Lung (tissue), 12 donors: ENCODE data around the gene SHMT2. TPM values are rescaled to one million over a fixed set of nuclear protein-coding genes. Genes with fewer than 3 reads are reported as not detected.
A peak's percentile ranks its signal among the peaks of the same experiment; 100 is the strongest.
"Not testable (repeated sequence)": the region's sequence is repeated elsewhere in the genome, so short reads cannot be mapped to it uniquely, and the experiment has no call there.

Source experiments
- ATAC-seq: fragments of 200-7000 bp; cut with Tn5 transposase; one replicate; pipeline ENCODE4 v1.9.1; 2020; ENCODE audit warnings: moderate number of reproducible peaks; ENCODE audit not compliant: insufficient read depth, low FRiP score
- DNase-seq, 3 donors: peaks; one replicate each; pipeline ENCODE4 v3.0.0-alpha.2; 2013 to 2017
- H3K27ac ChIP-seq, 2 donors: one replicate each; pipeline ENCODE4 v1.5.1; 2013; ENCODE audit warnings: mild to moderate bottlenecking in 2 of 2, moderate library complexity in 2 of 2, control low read depth in 1 of 2, inconsistent platforms in 1 of 2, low read depth in 1 of 2, low read length in 1 of 2
- H3K27me3 ChIP-seq, 3 donors: one replicate each; pipeline ENCODE4 v1.5.1; 2013; ENCODE audit warnings: low read length in 2 of 3; ENCODE audit not compliant: control insufficient read depth in 3 of 3, insufficient read depth in 3 of 3
- H3K36me3 ChIP-seq, 4 donors: one replicate each; pipeline ENCODE4 v1.5.1; 2013; ENCODE audit warnings: low read length in 4 of 4, mild to moderate bottlenecking in 1 of 4, moderate library complexity in 1 of 4; ENCODE audit not compliant: control insufficient read depth in 4 of 4, insufficient read depth in 4 of 4
- H3K4me1 ChIP-seq, 5 donors: one replicate each; pipeline ENCODE4 v1.5.1; 2013; ENCODE audit warnings: low read length in 5 of 5, mild to moderate bottlenecking in 2 of 5, moderate library complexity in 1 of 5; ENCODE audit not compliant: control insufficient read depth in 5 of 5, insufficient read depth in 5 of 5
- H3K4me3 ChIP-seq: one replicate; pipeline ENCODE4 v1.5.1; 2013; ENCODE audit warnings: mild to moderate bottlenecking, control low read depth, moderate library complexity
- H3K9ac ChIP-seq, 2 donors: one replicate each; pipeline ENCODE4 v1.5.1; 2013; ENCODE audit warnings: low read length in 2 of 2, control low read depth in 1 of 2; ENCODE audit not compliant: insufficient read depth in 1 of 2
- H3K9me3 ChIP-seq, 4 donors: one replicate each; pipeline ENCODE4 v1.5.1; 2013; ENCODE audit warnings: low read length in 3 of 4, mild to moderate bottlenecking in 1 of 4, moderate library complexity in 1 of 4; ENCODE audit not compliant: control insufficient read depth in 4 of 4, insufficient read depth in 3 of 4
- CTCF ChIP-seq: IDR thresholded peaks from 2 replicates; pipeline ENCODE4 v1.5.1; 2012; ENCODE audit warnings: mild to moderate bottlenecking; ENCODE audit errors: control extremely low read depth, extremely low read depth
- WGBS, 2 donors: extraction: QIAGEN DNeasy Blood & Tissue Kit; methylation state at CpG; one replicate each; pipeline ENCODE4 v1.1.7; 2013; 5-methylcytosine and 5-hydroxymethylcytosine counted together
- polyA plus RNA-seq, 2 donors: library from polyadenylated mRNA; stranded (reverse); fragments of 200-250 nt; gene quantifications; one replicate each; pipeline ENCODE4 v1.2.1, GENCODE V29; 2013
- total RNA-seq, 2 donors: library from RNA; depleted of rRNA in 1 of 2; stranded (reverse); fragments of >200 nt in 1 of 2; gene quantifications; one replicate each; pipeline ENCODE4 v1.2.1, GENCODE V29; 2014 to 2021
- donor health status: control.
- donor health status: control.
- donor health status: Bipolar disorder and iron deficiency.
- donor health status: healthy.
- donor health status: DM: yes; HTN: yes; CAD: no.

Gene SHMT2
- total and polyA plus RNA-seq, 4 donors, result 46.1 to 113 (median 76.8) TPM

- no peak for DNase-seq
- Histone ChIP-seq H3K9me3 (no peaks in the 10 kb centered on the region), H3K4me1 (peaks cover 0 to 8% (median 0%) of the 10 kb centered on the region in 5 donors), H3K27me3 (no peaks in the 10 kb centered on the region), H3K4me3 (no peak overlapping the region), H3K9ac (no peak overlapping the region), H3K27ac (peak overlapping the region; percentile 6 to 11), H3K36me3 (peaks cover 11 to 29% (median 24%) of the 10 kb centered on the region in 4 donors)
- 60 to 67% methylated on average over 7 of the region's 7 CpGs for WGBS, 2 donors
- ATAC-seq, result no peak
- no peak for TF ChIP-seq CTCF
Observed at GRCh38 chr12:57272337-57273151, 43.0 kb downstream of the SHMT2 start.

- Histone ChIP-seq H3K4me3 (no peak overlapping the region), H3K36me3 (peaks cover 16 to 24% (median 18%) of the 10 kb centered on the region in 4 donors), H3K27ac (no peak overlapping the region), H3K4me1 (peaks cover 0 to 8% (median 0%) of the 10 kb centered on the region in 5 donors), H3K9me3 (no peaks in the 10 kb centered on the region), H3K27me3 (no peaks in the 10 kb centered on the region), H3K9ac (no peak overlapping the region)
- ATAC-seq (no peak), DNase-seq (no peak)
- no peak for TF ChIP-seq CTCF
Observed at GRCh38 chr12:57273516-57273915, 44.0 kb downstream of the SHMT2 start.

- H3K27ac ChIP-seq, H3K27me3 ChIP-seq, H3K9me3 ChIP-seq, H3K4me3 ChIP-seq, H3K9ac ChIP-seq, H3K4me1 ChIP-seq, ATAC-seq, DNase-seq: not testable (repeated sequence)
- H3K36me3 ChIP-seq, result peaks cover 8 to 17% (median 11%) of the 10 kb centered on the region in 4 donors
- WGBS, 2 donors, result 96 to 98% methylated on average over 6 of the region's 6 CpGs
Observed at GRCh38 chr12:57276233-57276632, 46.7 kb downstream of the SHMT2 start.

GRCh38 chr12:57276935-57277563 lies 47.5 kb downstream of the SHMT2 start:
- Histone ChIP-seq H3K36me3 (peaks cover 8 to 17% (median 13%) of the 10 kb centered on the region in 4 donors), H3K9ac (no peak overlapping the region), H3K4me3 (no peak overlapping the region), H3K4me1 (peaks cover 0 to 8% (median 0%) of the 10 kb centered on the region in 5 donors), H3K27me3 (no peaks in the 10 kb centered on the region), H3K9me3 (no peaks in the 10 kb centered on the region), H3K27ac (no peak overlapping the region)
- DNase-seq (no peak), ATAC-seq (no peak)
- no peak for TF ChIP-seq CTCF
- WGBS, 2 donors, result 74 to 77% methylated on average over 4 of the region's 4 CpGs
